ENCODE data around the gene SSH2.

SSH2 gene

DNA sequence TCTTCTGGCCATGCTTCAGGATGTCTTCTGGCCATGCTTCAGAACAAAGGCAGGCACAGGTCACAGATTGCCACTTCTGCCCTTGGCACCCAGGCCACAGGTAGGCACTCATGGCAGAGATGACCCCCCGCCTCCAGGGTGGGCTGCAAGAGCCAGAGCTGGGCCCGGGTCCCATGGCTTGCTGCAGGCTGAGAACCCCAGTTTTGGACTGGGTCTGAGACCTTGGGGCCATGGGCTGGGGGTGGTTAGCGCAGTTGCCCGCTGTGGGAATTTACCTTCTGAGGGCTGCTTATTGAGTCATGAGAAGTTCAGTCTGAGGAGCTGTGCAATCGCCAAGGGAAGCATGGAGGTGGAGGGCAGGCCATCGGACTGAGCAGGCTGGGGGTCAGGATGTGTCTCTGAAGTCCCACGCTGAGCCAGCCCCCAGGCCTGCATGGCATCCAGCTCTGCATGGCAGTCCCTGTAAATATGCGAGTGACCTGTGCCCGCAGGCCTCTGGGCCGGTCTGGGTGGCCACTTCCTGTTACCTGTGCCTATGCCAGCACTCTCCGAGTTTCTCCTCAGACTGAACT lies 335.4 kb downstream of the SSH2 start:
- no peak for DNase-seq

DNA sequence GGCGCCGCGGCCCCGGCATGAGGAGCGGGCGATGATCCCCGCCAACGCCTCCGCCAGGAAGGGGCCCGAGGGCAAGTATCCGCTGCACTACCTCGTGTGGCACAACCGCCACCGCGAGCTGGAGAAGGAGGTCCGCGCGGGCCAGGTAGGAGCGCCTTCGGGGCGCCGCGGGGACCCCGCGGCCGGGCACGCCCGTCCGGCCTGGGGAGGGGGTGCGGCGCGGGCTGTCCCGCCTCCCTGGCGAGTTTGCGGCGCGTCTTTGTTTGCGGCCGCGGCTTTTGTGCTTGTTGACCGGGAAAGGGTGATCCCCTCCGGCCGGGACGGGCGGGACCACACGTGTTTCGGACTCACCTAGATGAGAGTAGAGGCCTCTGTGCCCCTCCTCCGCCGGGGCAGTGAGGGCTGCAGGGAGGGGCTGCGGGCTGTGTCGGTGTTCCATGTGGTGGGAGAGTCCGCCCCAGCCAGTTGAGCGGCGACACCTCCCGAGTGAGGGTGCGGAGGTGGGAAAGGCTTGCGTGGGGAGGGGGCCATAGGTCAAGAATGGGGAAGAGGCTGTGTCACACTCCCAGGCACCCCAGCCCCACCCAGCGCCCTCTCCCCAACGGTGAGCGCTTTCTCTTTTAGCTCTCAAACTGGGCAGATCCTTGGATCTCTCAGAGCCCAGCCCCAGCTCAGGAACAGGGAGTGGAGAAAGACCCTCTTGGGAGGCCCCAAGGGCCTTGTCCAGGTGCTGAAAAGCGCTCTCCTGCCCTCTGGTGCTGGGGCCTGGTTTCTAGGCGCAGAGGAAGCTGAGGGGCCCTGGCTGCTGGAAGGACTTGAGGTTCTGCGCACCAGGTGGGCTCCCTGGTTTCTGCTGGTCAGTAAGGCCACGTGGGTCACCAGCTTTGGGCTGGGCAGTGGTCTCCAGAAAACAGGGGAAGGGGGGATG lies 336.2 kb downstream of the SSH2 start:
- DNase-seq: no peak

DNA sequence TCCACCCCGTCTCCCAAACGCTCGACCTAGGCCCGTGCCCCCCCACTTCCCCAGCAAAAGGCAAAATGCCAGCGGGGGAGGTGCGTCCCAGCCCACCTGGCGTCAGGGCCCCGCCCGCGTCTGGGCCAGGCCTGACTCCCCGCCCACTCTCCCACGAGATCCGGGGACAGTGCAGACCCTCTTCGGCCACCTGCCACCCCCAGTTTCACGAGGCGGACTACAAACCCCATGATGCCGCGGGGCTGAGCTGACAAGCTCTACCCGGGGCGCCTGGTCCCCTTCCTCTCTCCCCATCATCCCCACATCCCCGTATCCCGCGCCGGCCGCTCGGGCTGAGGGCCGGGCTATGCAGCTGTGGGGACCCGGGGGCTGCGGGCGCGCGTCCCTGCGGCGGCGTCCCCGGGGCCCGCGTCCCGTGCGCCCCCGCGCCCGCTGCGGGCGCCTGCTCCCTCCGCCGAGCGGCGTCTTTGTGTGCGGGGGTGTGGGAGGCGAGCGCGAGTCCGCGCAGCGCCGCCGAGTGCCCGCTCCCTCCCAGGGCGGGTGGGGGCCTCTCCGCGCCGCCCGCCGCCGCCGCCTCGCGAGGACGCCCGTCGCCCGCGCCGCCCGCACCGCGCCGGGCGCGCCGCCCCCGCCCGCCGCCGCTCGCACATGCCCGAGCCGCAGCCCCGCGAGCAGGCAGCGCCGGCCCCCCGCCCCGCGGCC lies 337.0 kb downstream of the SSH2 start, which contains the start of gene ANKRD13B:
Gene ANKRD13B (plus strand): TSS at position 283 of the 702 bp plus-strand sequence. CDS start 490 bp downstream, outside the sequence.
- peak in 50 of 58 donors; percentile 35 to 80 (median 66) for DNase-seq

DNA sequence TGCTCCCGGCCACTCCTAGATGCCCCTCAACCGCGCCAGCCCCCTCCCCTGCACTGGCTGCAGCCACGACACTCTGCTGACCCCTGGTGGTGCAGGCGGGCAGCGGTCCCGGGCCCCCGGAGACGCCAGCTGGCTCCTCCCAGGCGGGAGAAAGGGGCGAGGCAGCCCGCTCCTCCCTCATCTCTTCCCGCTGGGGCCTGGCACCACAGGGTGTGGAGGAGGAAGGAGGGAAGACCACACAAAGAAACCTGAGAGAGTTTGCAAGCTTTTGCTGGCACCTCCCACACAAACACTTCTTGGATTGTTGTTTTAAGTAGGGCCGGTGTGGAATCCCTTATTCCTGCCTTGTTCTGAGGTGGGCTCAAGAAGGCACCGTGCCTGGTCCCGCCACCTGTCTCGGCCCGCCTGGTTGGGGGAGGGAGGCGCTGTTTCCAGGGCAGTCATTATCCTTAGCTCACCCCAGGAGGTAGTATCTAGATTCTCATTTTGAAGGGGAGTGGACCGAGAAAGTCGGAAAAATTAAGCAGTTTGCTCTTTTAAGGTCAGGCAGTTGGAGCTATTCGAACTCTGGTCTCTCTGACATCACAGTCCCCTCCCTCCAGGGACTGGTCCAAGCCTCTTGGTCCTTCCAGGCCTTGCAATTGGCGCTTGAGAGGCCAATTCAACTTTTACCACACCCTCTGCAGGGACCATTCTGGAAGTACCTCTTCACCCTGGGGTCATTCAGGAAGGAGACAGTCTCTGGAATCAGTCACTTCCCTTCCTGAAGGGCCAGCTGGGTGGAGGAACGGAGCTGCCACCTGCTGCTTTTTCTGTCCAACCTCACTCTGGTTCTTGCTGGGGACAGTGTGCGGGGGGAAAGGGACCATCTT lies 338.1 kb downstream of the SSH2 start:
- peak in 55 of 58 donors; percentile 49 to 94 (median 84) for DNase-seq

DNA sequence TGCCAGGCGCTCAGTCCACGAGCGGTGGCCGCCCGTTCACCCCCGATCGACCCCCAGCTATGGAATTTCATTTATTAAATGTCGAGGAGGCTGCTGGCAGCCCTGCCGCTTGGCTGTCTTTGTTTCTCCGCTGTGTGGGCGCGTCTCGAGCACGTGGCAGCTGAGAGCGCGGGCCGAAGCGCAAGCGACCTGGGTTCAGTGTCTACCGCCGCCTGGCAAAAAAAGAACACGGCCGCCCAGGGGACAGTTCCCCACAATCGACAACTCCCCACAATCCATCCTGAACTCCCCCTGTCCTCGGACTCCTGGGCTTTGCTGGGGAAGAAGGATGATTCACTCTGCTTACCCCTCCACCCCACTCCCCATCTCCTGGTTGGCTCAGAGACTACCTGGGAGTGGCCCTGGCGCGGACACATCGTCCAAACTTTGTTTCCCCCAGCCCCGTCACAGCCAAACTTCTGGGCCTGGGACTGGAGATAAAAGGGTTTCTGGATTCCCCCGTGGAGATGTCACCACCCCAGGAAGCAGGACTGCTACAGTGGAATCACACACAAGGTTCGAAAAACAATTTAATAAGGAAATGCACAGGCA lies 338.8 kb downstream of the SSH2 start:
- DNase-seq: peak in 22 of 58 donors; percentile 39 to 76 (median 55)

DNA sequence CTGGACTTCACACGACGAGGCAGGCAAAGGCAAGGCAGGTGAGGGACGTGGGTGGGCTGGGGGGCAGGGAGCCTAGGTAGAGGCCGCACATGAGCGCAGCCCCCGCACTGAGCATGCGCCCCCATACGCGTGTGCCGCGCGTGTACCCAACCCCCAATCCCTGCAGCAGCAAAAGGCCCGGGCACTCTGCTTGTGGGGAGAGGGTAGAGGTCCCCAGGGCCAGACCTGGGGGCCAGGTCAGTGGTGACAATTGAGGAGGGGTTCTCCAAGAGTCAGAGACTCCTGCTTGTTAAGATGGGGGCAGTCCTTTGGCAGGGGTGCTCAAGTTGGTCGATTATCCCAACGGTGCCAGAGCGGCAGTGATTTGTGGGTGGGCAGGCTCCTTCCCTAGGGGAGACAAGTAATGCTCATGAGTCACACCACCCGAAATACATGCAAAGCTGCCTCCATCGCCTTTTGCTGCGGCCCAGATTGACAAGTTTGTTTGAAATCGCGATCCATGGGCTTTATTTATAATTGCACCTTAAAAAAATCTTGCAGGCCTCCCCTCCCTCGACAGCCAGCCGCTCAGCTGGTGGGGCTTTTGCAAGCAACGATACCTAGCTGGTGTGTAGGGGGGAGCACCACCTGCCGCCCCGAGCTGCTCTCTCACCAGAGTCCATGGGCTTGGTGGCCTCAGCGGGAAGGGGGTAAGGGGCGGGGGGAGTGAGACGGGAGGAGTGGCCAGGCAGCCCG lies 339.4 kb downstream of the SSH2 start:
- DNase-seq: peak in 29 of 58 donors; percentile 25 to 76 (median 54)

DNA sequence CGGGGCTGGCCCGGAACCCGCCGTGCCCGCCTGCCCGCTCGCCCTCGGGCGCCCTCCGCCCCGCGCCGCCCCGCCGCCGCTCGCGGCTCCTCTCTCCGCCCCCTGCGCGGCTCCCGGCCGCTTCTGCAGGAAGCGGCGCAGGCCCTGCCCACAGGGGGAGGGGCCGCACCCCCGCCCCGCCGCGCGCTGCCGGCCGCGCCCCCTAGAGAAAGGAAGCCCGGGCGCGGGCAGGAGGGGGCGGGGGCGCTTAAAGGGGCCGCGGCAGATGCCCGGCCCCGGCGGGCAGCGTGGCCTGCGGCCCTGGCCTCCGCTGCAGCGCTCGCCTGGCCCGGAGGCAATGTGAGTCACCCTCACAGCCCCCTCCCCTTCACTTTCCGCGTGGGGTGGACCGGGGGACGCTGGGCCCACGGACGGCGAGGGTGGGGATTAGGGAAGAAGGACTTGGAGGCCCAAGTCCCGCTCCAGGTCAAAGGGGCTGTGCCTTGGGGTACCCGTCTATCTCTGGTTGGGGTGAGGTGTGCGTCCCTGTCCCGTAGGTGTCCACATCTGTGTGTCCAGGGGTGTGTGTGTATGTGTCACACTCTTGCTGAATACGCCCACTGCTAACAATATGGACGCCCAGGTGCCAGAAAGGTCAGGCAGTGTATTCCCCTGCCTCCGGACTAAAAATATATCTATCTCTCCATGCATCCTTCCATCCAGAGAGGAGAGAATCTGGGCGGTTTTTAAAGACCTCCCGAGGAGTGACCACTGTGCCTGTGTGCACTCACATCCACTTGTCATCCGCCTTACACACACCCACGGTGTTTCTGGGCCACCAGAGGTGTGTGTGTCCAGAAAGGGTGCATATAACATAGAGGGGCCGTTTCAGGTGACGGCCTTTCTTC lies 340.3 kb downstream of the SSH2 start, which contains the start of gene GIT1:
Gene GIT1 (minus strand): TSS at position 125 of the 887 bp plus-strand sequence. CDS start 270 bp downstream, outside the sequence.
- DNase-seq: peak in 50 of 58 donors; percentile 43 to 90 (median 76)

DNA sequence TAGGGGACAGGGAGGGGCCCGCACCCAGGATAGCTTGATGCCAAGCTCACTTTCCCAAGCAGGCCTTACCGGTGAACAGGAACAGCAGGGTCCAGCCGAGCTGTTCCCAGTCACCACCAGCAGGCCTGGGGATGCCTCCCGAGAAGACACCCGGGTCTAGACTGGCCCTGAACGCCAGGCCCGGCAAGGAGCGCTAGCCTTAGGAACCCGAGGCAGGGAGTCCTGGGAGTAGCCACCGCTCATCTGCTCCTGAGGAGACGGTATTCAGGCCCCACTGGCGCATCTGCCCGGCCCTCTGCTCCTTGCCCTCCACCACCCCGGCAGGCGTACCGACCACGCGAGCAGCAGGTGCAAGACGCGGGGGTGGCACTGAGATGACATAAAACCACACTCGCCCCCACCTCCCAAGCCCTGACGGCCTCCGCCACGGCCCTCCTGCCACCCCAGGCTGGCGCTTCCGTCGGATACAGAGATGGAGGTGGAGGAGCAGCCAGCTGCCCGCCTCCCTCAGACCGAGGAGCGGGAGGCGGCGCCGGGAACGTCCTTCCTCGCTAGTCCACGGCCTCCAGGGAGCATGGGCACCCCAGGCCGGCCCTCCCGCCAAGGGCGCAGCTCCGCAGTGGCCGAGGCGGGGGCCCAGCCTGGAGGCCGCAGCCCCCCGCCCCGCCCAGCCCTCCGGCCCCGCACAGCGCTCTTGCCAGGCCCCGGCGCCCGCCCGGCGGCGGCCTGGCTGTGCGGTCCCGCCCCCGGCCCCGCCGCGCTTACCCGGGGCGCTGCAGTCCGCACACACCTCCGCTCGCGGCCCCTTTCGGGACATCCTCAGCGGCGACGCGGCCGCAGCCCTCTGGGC lies 341.2 kb downstream of the SSH2 start:
- DNase-seq: peak in 20 of 58 donors; percentile 26 to 72 (median 45)

DNA sequence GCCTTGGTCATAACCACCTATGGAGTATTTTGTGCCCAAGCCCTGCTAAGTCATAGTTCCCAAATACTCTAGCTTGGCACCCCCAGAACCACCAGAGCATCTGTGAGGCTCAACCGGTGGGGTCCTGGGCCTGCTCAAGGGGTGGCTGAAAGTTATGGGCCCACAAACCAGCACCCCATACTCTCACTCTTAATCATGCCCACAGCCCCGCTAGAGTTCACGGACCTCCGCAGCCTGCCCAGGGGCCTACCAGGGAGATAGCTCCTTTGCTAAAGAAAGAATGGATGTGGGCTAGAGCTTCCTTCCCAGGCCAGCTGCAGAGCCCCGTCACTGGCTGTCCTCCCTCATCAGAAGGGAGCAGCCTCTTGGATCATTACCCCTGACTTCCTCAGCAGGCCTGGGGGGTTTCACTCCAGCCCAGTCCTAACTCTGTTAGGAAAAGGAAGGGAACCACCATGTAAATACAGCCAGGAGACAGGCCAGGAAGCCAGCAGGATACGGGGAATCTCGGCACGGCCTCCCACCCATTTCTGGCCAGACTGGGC lies 341.9 kb downstream of the SSH2 start:
- peak in 1 of 58 donors; percentile 54 for DNase-seq

DNA sequence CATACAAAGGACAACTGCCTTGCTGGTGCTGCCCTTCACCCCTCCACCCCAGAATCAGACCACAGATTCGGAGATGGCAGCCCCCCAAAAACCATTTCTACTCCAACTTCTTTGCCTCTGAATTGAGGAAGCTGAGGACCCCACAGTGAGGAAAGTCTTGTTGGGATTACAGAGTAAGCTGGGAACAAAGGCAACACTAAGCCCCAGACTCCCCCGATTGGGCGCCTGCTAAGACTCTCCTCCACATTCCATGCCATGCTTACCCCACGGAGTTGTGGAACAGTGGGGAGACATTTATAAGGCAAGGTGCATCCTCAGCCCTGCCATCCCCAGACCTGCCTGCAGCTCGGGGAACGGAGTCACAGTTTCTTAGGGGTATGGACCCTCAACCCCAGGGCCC lies 342.4 kb downstream of the SSH2 start:
- no peak for DNase-seq

DNA sequence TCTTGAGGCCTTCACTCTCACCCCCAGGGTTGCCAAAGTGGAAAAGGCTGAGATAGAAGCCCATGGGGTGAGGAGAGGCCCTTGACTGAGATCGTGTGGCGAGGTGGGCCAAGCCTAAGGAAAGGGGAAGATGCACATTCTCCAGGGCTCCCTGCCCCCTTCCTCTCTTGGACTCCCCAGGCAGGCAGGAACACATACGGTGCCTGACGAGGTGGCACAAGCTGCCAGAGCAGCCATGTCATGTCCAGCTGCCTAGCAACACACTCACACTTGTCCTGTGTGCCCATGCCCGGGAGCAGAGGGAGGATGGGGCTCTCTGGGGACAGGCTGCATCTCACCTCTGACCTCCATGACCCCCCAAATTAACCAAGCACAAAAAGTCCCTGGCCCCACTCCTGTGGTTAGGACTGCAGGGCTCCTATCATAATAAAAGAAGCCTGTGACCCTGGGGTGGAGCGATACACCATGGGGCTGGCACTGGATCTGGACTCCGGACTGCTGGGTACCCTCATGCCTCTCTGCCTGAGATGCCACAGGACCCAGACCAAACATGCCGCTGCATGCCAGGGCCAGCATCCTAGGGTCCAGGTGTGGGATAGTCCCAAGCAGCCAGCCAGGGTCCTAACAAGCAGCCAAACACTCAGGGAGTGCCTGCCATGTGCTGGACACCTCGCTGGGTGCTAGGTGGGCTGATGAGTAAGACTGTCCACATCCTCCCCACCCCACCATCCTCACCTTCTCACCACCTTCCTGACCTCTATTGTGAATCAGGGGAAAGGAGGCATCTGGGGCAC lies 343.2 kb downstream of the SSH2 start:
- peak in 1 of 58 donors; percentile 30 for DNase-seq

DNA sequence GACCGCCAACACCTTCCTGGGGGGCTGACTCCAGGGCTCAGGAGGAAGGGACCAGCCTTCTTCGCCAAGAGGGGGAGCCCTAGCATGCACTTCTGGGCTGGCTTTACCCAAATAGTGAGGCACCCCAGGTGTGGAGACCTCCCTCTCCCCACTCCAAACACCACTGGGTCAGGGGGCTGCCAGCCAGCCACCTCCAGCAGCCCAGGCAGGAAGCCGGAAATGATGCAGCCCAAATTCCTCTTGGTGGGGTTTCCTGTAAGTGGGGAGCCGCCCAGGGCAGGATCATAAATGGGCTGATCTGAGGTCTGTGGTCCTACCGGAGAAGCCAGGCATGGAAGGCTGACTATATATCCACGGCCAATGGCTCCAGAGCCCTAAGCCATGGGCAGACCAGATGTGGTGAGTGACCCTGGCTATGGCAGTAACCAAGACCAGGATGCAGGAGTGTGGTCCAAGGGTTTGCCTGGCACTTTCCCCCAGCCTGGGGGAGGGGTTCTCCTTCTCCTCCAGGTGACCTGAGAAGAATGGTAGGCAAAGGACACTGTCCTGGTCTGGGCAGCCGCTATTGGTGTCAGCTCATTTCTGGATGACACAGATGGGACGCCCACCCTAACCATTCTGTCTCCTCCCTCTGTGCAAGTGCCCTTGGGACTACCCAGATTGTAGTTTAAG lies 344.8 kb downstream of the SSH2 start:
- peak in 2 of 58 donors; percentile 22 to 23 for DNase-seq

DNA sequence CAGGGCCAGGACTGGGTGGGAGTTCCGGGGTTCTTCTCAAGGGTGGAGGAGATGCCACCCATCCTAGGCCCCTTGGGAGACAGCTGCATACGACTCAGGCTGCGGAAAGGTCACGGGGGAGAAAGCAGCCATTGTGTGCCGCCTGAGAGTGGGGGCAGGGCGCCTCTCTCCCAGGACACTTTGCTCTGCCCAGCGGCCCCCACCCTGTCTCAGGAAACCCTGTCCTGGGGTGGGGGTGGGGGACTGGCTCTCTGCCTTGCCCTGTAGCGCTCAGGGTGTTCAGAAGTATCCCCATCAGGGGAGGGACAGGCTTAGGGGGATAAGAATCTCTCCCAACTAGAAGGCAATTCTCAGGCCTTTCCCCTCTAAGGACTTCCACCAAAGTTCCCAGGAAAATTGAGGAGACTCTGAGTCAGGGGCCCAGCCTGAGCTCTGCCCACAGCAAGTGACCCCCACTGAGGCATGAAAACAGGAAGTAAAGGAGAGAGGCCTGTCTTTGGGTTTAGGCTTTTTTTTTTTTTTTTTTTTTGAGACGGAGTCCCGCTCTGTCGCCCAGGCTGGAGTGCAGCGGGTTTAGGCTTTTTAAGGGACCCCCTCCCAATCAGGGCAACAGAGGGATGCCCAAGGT lies 345.5 kb downstream of the SSH2 start:
- DNase-seq: peak in 45 of 58 donors; percentile 36 to 86 (median 65)

DNA sequence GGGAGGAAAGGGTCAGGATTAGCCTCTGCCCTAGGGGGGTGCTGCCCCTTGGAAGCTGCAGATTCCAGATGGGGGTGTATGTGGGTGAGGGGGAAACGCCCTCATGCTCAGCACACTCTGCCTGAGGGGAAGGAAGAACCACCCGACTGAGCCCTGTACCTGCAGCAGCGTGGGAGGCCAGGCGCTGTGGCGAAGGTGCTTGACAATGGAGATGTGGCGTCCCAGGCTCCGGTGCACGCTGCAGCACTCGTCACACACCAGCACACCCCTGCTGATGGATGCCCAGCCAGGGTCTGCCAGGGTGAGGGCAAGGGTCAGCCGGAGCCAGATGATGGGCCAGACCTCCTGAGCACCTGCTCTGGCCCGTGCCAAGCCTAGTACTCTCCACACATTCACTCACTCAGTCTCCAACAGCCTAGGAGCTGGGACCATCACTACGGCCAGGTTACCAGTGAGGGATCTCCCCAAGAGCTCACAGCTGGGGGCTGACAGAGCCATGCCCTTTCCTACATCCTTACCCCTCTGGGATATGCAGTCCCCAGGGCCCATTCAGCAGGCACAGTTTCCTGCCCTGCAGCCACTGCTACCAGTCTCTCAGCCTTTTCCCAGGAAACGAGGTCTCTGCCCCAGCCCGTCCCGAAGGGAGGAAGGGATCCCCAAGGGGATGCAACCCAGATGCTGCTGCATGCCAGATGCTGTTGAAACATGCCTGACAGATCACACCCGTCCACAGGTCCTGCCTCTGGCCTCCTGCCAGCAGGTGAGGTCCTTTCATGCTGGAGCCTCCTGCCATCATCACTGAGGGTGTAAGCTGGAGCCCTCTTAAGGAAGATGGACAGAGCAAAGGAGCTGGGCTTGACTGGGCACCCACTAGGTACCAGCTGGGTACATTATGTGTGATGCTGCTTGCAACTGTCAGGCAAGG lies 346.4 kb downstream of the SSH2 start:
- no peak for DNase-seq
